Right atrium auricular region (tissue), 2 donors: ENCODE results near the gene RPS15. TPM values are rescaled to one million over a fixed set of nuclear protein-coding genes. Genes with fewer than 3 reads are reported as not detected.
A peak's percentile ranks its signal among the peaks of the same experiment; 100 is the strongest.

Experiments
- DNase-seq: peaks from one replicate; pipeline ENCODE4 v3.0.0-alpha.2; 2019; ENCODE audit warnings: low spot score
- H3K27ac ChIP-seq, 2 donors: fragments of 200-600 bp; sonication (generic); 1 replicate in 1 of 2; 2 replicates in 1 of 2; pipeline ENCODE4 v1.5.1; 2016 to 2019
- H3K27me3 ChIP-seq, 2 donors: fragments of 200-600 bp; sonication (generic); one replicate each; pipeline versions ENCODE4 v1.5.1 to v1.6.0; 2017 to 2019
- H3K36me3 ChIP-seq: fragments of 200-600 bp; sonication (generic); one replicate; pipeline ENCODE4 v1.5.1; 2016
- H3K4me1 ChIP-seq, 2 donors: fragments of 200-600 bp; sonication (generic); one replicate each; pipeline versions ENCODE4 v1.5.1 to v1.6.0; 2017 to 2019
- H3K4me3 ChIP-seq, 2 donors: fragments of 200-600 bp; sonication (generic); 1 replicate in 1 of 2; 2 replicates in 1 of 2; pipeline ENCODE4 v1.5.1; 2017 to 2019; ENCODE audit warnings: mild to moderate bottlenecking in 1 of 2, moderate library complexity in 1 of 2
- H3K9me3 ChIP-seq, 2 donors: fragments of 200-600 bp; sonication (generic); one replicate each; pipeline ENCODE4 v1.5.1; 2019
- CTCF ChIP-seq, 2 donors: fragments of 200-600 bp; sonication (generic); IDR thresholded peaks; one replicate each; pipeline ENCODE4 v1.5.1; 2019; ENCODE audit warnings: antibody characterized with exemption in 2 of 2
- total RNA-seq, 2 donors: library from RNA; depleted of rRNA; stranded (reverse); fragments of >200 nt; gene quantifications; one replicate each; pipeline ENCODE4 v1.1.0, GENCODE V29; 2016

RPS15 gene
- total RNA-seq, 2 donors from 2014 or later, result 1,712 to 2,156 TPM

GRCh38 chr19:1470305-1471009 lies 32.3 kb downstream of the RPS15 start:
- H3K36me3 ChIP-seq, result no peaks in the 10 kb centered on the region
- TF ChIP-seq CTCF (IDR thresholded peaks at IDR 0.05), result no peak
- peaks cover 28 to 56% of the 10 kb centered on the region in 2 donors for H3K27me3 ChIP-seq
- no peak for DNase-seq
- peak overlapping the region; percentile 26 to 56 for H3K4me3 ChIP-seq
- no peak overlapping the region for H3K27ac ChIP-seq
- H3K9me3 ChIP-seq, result no peaks in the 10 kb centered on the region
- peaks cover 0 to 75% of the 10 kb centered on the region in 2 donors for H3K4me1 ChIP-seq

GRCh38 chr19:1471010-1471514 lies 32.9 kb downstream of the RPS15 start:
- Histone ChIP-seq H3K4me3 (peak overlapping the region; percentile 26 to 56), H3K27ac (no peak overlapping the region), H3K36me3 (no peaks in the 10 kb centered on the region), H3K4me1 (peaks cover 0 to 69% of the 10 kb centered on the region in 2 donors), H3K27me3 (peaks cover 28 to 52% of the 10 kb centered on the region in 2 donors), H3K9me3 (no peaks in the 10 kb centered on the region)
- no peak for TF ChIP-seq CTCF (IDR thresholded peaks at IDR 0.05)
- no peak for DNase-seq

- no peaks in the 10 kb centered on the region for H3K36me3 ChIP-seq
- no peak for DNase-seq
- no peaks in the 10 kb centered on the region for H3K9me3 ChIP-seq
- H3K4me1 ChIP-seq, result peaks cover 0 to 63% of the 10 kb centered on the region in 2 donors
- peak in 1 of 2 donors; percentile 17 for TF ChIP-seq CTCF (IDR thresholded peaks at IDR 0.05)
- H3K27me3 ChIP-seq, result peaks cover 23 to 48% of the 10 kb centered on the region in 2 donors
- H3K27ac ChIP-seq, result no peak overlapping the region
- peak overlapping the region in 1 of 2 donors; percentile 56 for H3K4me3 ChIP-seq
These were observed 33.4 kb downstream of the RPS15 start for GRCh38 chr19:1471515-1472160.

- Histone ChIP-seq H3K27me3 (peaks cover 22 to 40% of the 10 kb centered on the region in 2 donors), H3K4me3 (no peak overlapping the region), H3K4me1 (peaks cover 0 to 57% of the 10 kb centered on the region in 2 donors), H3K9me3 (no peaks in the 10 kb centered on the region), H3K36me3 (no peaks in the 10 kb centered on the region), H3K27ac (no peak overlapping the region)
- no peak for TF ChIP-seq CTCF (IDR thresholded peaks at IDR 0.05)
- no peak for DNase-seq
These were observed 34.3 kb downstream of the RPS15 start for GRCh38 chr19:1472231-1473084.

GRCh38 chr19:1473085-1473851 lies 35.1 kb downstream of the RPS15 start:
- H3K27ac ChIP-seq, result no peak overlapping the region
- H3K4me1 ChIP-seq, result peaks cover 2 to 57% of the 10 kb centered on the region in 2 donors
- no peak for TF ChIP-seq CTCF (IDR thresholded peaks at IDR 0.05)
- no peaks in the 10 kb centered on the region for H3K36me3 ChIP-seq
- no peak for DNase-seq
- H3K4me3 ChIP-seq, result no peak overlapping the region
- peaks cover 16 to 32% of the 10 kb centered on the region in 2 donors for H3K27me3 ChIP-seq
- H3K9me3 ChIP-seq, result no peaks in the 10 kb centered on the region
